ENCODE data around the gene POMGNT1.

DNA sequence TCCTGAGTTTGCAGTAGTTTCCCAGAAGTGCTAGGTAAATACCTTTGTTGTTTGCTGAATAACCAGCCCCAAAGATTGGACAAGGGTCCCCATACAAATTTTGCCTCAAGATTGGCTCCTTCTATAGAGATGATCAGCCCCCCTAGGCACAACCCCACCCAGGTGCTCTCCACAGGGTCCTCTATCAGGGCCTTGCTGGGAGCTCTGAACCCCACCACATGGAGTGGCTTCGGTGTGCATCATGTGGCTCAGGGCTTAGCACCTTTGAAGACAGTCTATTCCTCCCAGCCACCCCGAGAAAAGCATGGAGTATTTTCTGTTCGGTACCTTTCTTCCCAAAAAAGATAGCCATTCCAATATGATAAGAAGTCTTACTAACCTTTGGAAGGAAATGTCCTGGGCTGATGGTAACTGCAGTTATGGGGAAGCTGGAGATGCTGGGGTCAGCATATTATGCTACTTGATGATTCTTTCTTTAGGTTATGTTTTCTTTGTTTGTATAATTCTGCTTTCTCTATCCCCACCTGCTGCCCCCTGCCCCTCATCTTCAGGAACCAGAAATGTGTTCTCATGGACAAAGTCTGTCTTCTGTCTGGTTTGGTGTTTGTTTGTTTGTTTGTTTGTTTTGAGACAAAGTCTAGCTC is 28.3 kb downstream of the POMGNT1 start:
- no peak for TF ChIP-seq GATA3 (IDR thresholded peaks at IDR 0.05; ENCODE audit: low read depth, low read length)
- TF ChIP-seq GATA2 (IDR thresholded peaks at IDR 0.05; ENCODE audit: low read depth, low read length), result no peak
